SU-DHL-6 (cell line): ENCODE measurements around the gene PLA2G4B.

Experiments
- H2AFZ ChIP-seq: fragments of 200-600 bp; sonication (generic); 2 replicates; pipeline ENCODE4 v1.6.1; 2014; ENCODE audit warnings: low read depth, mild to moderate bottlenecking, moderate library complexity, mixed read lengths, antibody characterized with exemption, low read length; ENCODE audit not compliant: severe bottlenecking
- H3F3A ChIP-seq: fragments of 200-600 bp; shearing (Covaris generic); 2 replicates; pipeline ENCODE4 v1.6.0; 2016; ENCODE audit warnings: antibody characterized with exemption, mild to moderate bottlenecking; ENCODE audit not compliant: insufficient read depth
- H3K27ac ChIP-seq: fragments of 200-600 bp; sonication (generic); 2 replicates; pipeline ENCODE4 v1.5.1; 2016; ENCODE audit warnings: low read depth, mild to moderate bottlenecking, low read length, moderate library complexity, mixed read lengths
- H3K27me3 ChIP-seq: fragments of 200-600 bp; sonication (generic), shearing (Covaris generic); 2 replicates; pipeline ENCODE4 v1.6.0; 2014; ENCODE audit warnings: mild to moderate bottlenecking, low read length
- H3K36me3 ChIP-seq: fragments of 200-600 bp; sonication (generic); 2 replicates; pipeline ENCODE4 v1.6.1; 2014; ENCODE audit warnings: mild to moderate bottlenecking, low read length, mixed read lengths
- H3K4me2 ChIP-seq: fragments of 300-600, 200-600 bp; shearing (Covaris generic), sonication (generic); 2 replicates; pipeline ENCODE4 v1.6.0; 2014; ENCODE audit warnings: low read length, low read depth, mild to moderate bottlenecking; ENCODE audit not compliant: poor library complexity, severe bottlenecking
- H3K4me3 ChIP-seq: fragments of 200-600 bp; sonication (generic); 2 replicates; pipeline ENCODE4 v1.5.1; 2014; ENCODE audit warnings: antibody characterized with exemption, low read length, mild to moderate bottlenecking, mixed read lengths; ENCODE audit not compliant: insufficient read depth, poor library complexity, severe bottlenecking
- H3K79me2 ChIP-seq: fragments of 200-600 bp; sonication (generic); 2 replicates; pipeline ENCODE4 v1.6.1; 2014; ENCODE audit warnings: mild to moderate bottlenecking, low read length, moderate library complexity; ENCODE audit not compliant: insufficient read depth
- H3K9ac ChIP-seq: fragments of 200-600 bp; sonication (generic); 2 replicates; pipeline ENCODE4 v1.7.0; 2014; ENCODE audit warnings: mild to moderate bottlenecking, low read length
- H3K9me2 ChIP-seq: fragments of 200-600 bp; sonication (generic); replicated peaks from 2 replicates; pipeline ENCODE4 v1.6.1; 2014; ENCODE audit warnings: low read length; ENCODE audit not compliant: insufficient read depth
- H3K9me3 ChIP-seq: fragments of 200-600 bp; sonication (generic); 2 replicates; pipeline ENCODE4 v1.6.1; 2014; ENCODE audit warnings: low read length, mixed read lengths; ENCODE audit not compliant: insufficient read depth
- H4K20me1 ChIP-seq: fragments of 200-600 bp; sonication (generic); 2 replicates; pipeline ENCODE4 v1.6.1; 2014; ENCODE audit warnings: low read depth, mild to moderate bottlenecking, antibody characterized with exemption, low read length, moderate library complexity, mixed read lengths
- EZH2phosphoT487 ChIP-seq: fragments of 200-600 bp; sonication (generic), shearing (Covaris generic); conservative IDR thresholded peaks from 2 replicates; pipeline ENCODE4 v1.6.1; 2018; ENCODE audit warnings: mild to moderate bottlenecking, antibody characterized with exemption, low read length, moderate library complexity, mixed read lengths
- TF ChIP-seq, protein P1 (sequence below): fragments of 200-600 bp; sonication (generic); IDR thresholded peaks from one replicate; pipeline ENCODE4 v1.5.1; 2017; ENCODE audit warnings: antibody characterized with exemption, mild to moderate bottlenecking, low read length, moderate library complexity; ENCODE audit not compliant: insufficient read depth, poor library complexity, severe bottlenecking

Gene PLA2G4B

DNA sequence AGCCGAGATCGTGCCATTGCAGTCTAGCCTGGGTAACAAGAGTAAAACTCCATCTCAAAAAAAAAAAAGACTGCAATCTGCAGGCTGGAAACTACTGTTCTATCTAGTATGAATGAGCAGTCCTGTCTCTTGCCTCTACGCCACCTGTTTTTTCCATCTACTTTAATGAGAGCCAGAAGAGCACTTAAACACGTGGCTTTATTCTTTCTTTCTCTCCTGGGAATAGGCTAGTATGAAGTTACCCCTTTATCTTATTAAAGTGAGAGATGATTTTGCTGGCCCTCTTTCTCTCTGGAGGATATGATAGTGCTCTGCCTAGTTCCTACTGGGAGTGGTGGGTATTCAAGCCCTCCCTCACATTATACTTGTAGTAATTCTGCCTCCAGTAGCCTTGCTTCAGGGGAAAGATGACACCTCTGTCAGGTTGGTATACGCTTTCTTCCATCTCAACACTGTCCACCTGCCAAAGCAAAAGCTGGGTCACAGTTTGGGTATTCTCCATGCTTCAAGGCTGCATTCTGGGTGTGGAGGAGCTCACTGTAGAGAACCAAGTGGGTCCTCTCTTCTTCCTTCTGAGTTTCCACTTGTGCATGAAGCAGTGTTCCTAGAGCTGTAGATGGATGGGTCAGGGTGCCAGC lies 46.5 kb upstream of the PLA2G4B start:
- Histone ChIP-seq H3F3A (no peaks in the 10 kb centered on the region), H4K20me1 (no peaks in the 10 kb centered on the region), H3K9me2 (no peaks in the 10 kb centered on the region), H3K27me3 (no peaks in the 10 kb centered on the region), H3K27ac (no peak overlapping the region), H3K79me2 (no peaks in the 10 kb centered on the region), H3K36me3 (no peaks in the 10 kb centered on the region), H3K9ac (no peak overlapping the region), H3K4me2 (no peak overlapping the region), H2AFZ (no peak overlapping the region), H3K4me3 (no peak overlapping the region), H3K9me3 (no peaks in the 10 kb centered on the region)
- TF ChIP-seq EZH2phosphoT487 = no peak
- TF ChIP-seq, protein P1, sequence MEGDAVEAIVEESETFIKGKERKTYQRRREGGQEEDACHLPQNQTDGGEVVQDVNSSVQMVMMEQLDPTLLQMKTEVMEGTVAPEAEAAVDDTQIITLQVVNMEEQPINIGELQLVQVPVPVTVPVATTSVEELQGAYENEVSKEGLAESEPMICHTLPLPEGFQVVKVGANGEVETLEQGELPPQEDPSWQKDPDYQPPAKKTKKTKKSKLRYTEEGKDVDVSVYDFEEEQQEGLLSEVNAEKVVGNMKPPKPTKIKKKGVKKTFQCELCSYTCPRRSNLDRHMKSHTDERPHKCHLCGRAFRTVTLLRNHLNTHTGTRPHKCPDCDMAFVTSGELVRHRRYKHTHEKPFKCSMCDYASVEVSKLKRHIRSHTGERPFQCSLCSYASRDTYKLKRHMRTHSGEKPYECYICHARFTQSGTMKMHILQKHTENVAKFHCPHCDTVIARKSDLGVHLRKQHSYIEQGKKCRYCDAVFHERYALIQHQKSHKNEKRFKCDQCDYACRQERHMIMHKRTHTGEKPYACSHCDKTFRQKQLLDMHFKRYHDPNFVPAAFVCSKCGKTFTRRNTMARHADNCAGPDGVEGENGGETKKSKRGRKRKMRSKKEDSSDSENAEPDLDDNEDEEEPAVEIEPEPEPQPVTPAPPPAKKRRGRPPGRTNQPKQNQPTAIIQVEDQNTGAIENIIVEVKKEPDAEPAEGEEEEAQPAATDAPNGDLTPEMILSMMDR = no peak

DNA sequence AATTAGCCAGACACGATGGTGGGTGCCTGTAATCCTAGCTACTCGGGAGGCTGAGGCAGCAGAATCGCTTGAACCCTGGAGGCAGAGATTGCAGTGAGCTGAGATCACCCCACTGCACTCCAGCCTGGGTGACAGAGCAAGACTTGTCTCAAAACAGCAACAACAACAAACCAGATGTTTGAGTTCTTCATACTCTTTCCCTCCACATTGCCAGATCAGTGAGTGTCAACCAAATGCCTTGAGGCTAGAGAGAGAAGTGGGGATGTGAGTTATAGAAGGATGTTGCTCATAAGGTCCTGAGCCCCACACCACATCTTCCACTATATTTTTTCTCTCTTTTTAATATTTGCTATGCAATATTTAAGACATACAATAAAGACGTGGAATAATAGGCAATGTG lies 44.6 kb upstream of the PLA2G4B start:
- H3K9me3 ChIP-seq = no peaks in the 10 kb centered on the region
- no peaks in the 10 kb centered on the region for H3K9me2 ChIP-seq
- H3K4me3 ChIP-seq = no peak overlapping the region
- H3K36me3 ChIP-seq = no peaks in the 10 kb centered on the region
- H3K27me3 ChIP-seq = no peaks in the 10 kb centered on the region
- no peak overlapping the region for H3K9ac ChIP-seq
- no peak overlapping the region for H3K27ac ChIP-seq
- H4K20me1 ChIP-seq = no peaks in the 10 kb centered on the region
- no peaks in the 10 kb centered on the region for H3F3A ChIP-seq
- H2AFZ ChIP-seq = no peak overlapping the region
- no peak overlapping the region for H3K4me2 ChIP-seq
- no peak for TF ChIP-seq EZH2phosphoT487
- TF ChIP-seq, protein P1 = no peak
- no peaks in the 10 kb centered on the region for H3K79me2 ChIP-seq

GRCh38 chr15:41795996-41796856 lies 42.4 kb upstream of the PLA2G4B start:
- Histone ChIP-seq H2AFZ (no peak overlapping the region), H4K20me1 (no peaks in the 10 kb centered on the region), H3K27me3 (no peaks in the 10 kb centered on the region), H3K4me3 (no peak overlapping the region), H3K4me2 (no peak overlapping the region), H3K9ac (no peak overlapping the region), H3K36me3 (0 out of 2 replicates have a peak, but pooled peaks cover 3% of the 10 kb centered on the region), H3F3A (no peaks in the 10 kb centered on the region), H3K9me3 (no peaks in the 10 kb centered on the region; the same call in 1 of the 2 replicates), H3K27ac (no peak overlapping the region), H3K79me2 (no peaks in the 10 kb centered on the region), H3K9me2 (no peaks in the 10 kb centered on the region)
- no peak for TF ChIP-seq EZH2phosphoT487
- TF ChIP-seq, protein P1 = no peak
